SK-N-SH (cell line): ENCODE data around the gene STK35. TPM values are rescaled to one million over a fixed set of nuclear protein-coding genes. Genes with fewer than 3 reads are reported as not detected.
A peak's percentile ranks its signal among the peaks of the same experiment; 100 is the strongest.

Experiments used
- CTCF ChIA-PET: fragments of 300-600, 350-600 bp; formaldehyde crosslinking; extraction: SDS; loops from one replicate; lab custom pipeline; 2021; lab: Yijun Ruan, JAX
- POLR2A ChIA-PET: fragments of 350-600 bp; sonication (Branson Sonifier 250); formaldehyde crosslinking; extraction: SDS; loops from one replicate; lab custom pipeline; 2020; ENCODE audit warnings: antibody characterized with exemption, inconsistent platforms; lab: Yijun Ruan, JAX
- DNase-seq: peaks from one replicate; pipeline ENCODE4 v3.0.0; 2012
- H2AFZ ChIP-seq: fragments of 200-600 bp; sonication (generic); 2 replicates; pipeline ENCODE4 v1.8.1; 2016; ENCODE audit warnings: antibody characterized with exemption, mild to moderate bottlenecking, low read depth
- H3F3A ChIP-seq: fragments of 200-600 bp; sonication (generic); replicated peaks from 2 replicates; pipeline ENCODE3; 2016; ENCODE audit warnings: antibody characterized with exemption, mild to moderate bottlenecking; ENCODE audit not compliant: insufficient read depth
- H3K27ac ChIP-seq, 2 experiments: fragments of 200-500 bp in 1 of 2; fragments of 200-600 bp in 1 of 2; sonication (Bioruptor generic) in 1 of 2; sonication (generic), shearing (Covaris generic) in 1 of 2; 2 replicates each; pipeline versions ENCODE4 v1.5.1 to v1.6.1; 2014 to 2016; ENCODE audit warnings: low read depth in 2 of 2, inconsistent platforms in 1 of 2, low read length in 1 of 2, mild to moderate bottlenecking in 1 of 2, mixed read lengths in 1 of 2
- H3K27me3 ChIP-seq: fragments of 200-600 bp; sonication (generic), shearing (Covaris generic); 2 replicates; pipeline ENCODE4 v1.6.1; 2016; ENCODE audit warnings: mixed run types; ENCODE audit not compliant: insufficient read depth
- H3K36me3 ChIP-seq, 2 experiments: fragments of 200-500 bp in 1 of 2; fragments of 200-600 bp in 1 of 2; sonication (Bioruptor generic) in 1 of 2; sonication (generic) in 1 of 2; replicated peaks in 1 of 2; 2 replicates each; pipeline versions ENCODE3 to v1.5.1; 2014 to 2016; ENCODE audit warnings: low read length in 1 of 2, mild to moderate bottlenecking in 1 of 2; ENCODE audit not compliant: insufficient read depth in 2 of 2, control insufficient read depth in 1 of 2
- H3K4me1 ChIP-seq, 2 experiments: fragments of 200-500 bp in 1 of 2; fragments of 200-600 bp in 1 of 2; sonication (Bioruptor generic) in 1 of 2; sonication (generic), shearing (Covaris generic) in 1 of 2; 2 replicates each; pipeline versions ENCODE4 v1.5.1 to v1.6.1; 2014 to 2016; ENCODE audit warnings: low read depth in 1 of 2, low read length in 1 of 2, mixed run types in 1 of 2; ENCODE audit not compliant: insufficient read depth in 2 of 2, control insufficient read depth in 1 of 2
- H3K4me2 ChIP-seq: fragments of 200-600 bp; sonication (generic), shearing (Covaris generic); 2 replicates; pipeline ENCODE4 v1.6.1; 2017; ENCODE audit warnings: mixed run types
- H3K4me3 ChIP-seq, 2 experiments: fragments of 200-500 bp in 1 of 2; fragments of 200-600 bp in 1 of 2; sonication (Bioruptor generic) in 1 of 2; sonication (generic), shearing (Covaris generic) in 1 of 2; 2 replicates each; pipeline versions ENCODE4 v1.5.1 to v1.8.1; 2014 to 2016; ENCODE audit warnings: low read depth in 2 of 2, inconsistent platforms in 1 of 2, low read length in 1 of 2, mild to moderate bottlenecking in 1 of 2, mixed read lengths in 1 of 2, moderate library complexity in 1 of 2
- H3K79me2 ChIP-seq: fragments of 200-600 bp; sonication (generic); 2 replicates; pipeline ENCODE4 v1.8.1; 2017; ENCODE audit warnings: mild to moderate bottlenecking; ENCODE audit not compliant: insufficient read depth
- H3K9ac ChIP-seq: fragments of 200-600 bp; sonication (generic); 2 replicates; pipeline ENCODE4 v1.6.1; 2017; ENCODE audit warnings: mixed run types
- H3K9me2 ChIP-seq: fragments of 200-600 bp; sonication (generic); 2 replicates; pipeline ENCODE4 v1.6.1; 2017; ENCODE audit warnings: mixed run types
- H3K9me3 ChIP-seq: fragments of 200-600 bp; sonication (generic); 2 replicates; pipeline ENCODE4 v1.6.1; 2017; ENCODE audit warnings: mixed run types, mild to moderate bottlenecking, moderate library complexity
- H4K20me1 ChIP-seq: fragments of 200-600 bp; sonication (generic); 2 replicates; pipeline ENCODE4 v1.6.1; 2017; ENCODE audit warnings: mild to moderate bottlenecking, mixed run types; ENCODE audit not compliant: insufficient read depth
- ELF1 ChIP-seq: IDR thresholded peaks from 2 replicates; pipeline ENCODE4 v1.4.0; 2012
- FOXM1 ChIP-seq: IDR thresholded peaks from 2 replicates; pipeline ENCODE4 v1.4.0; 2012; ENCODE audit warnings: low read depth, mild to moderate bottlenecking
- RAD21 ChIP-seq: IDR thresholded peaks from 2 replicates; pipeline ENCODE4 v1.6.1; 2012; ENCODE audit warnings: mild to moderate bottlenecking, low read length
- RFX5 ChIP-seq: IDR thresholded peaks from 2 replicates; pipeline ENCODE4 v1.6.1; 2012; ENCODE audit warnings: mild to moderate bottlenecking, improper control_type of control experiment, low read length
- TAF1 ChIP-seq: IDR thresholded peaks from 2 replicates; pipeline ENCODE4 v1.6.1; 2012; ENCODE audit warnings: low read depth, mild to moderate bottlenecking, low read length, moderate library complexity, borderline replicate concordance
- WGBS: methylation state at CpG from one replicate; pipeline ENCODE4 v1.1.6; 2017; ENCODE audit warnings: low lambda C conversion rate; 5-methylcytosine and 5-hydroxymethylcytosine counted together
- polyA plus RNA-seq, 3 experiments: library from polyadenylated mRNA; depleted of rRNA; stranded (reverse); fragments of >200 nt; gene quantifications; 2 replicates each; pipeline ENCODE4 v1.2.3, GENCODE V29; 2012
- TF ChIP-seq, protein P1 (sequence below): IDR thresholded peaks from 2 replicates; pipeline ENCODE4 v1.6.1; 2012; ENCODE audit warnings: mild to moderate bottlenecking, low read depth, low read length, moderate library complexity
- TF ChIP-seq, protein P2 (sequence below): IDR thresholded peaks from 2 replicates; pipeline ENCODE4 v1.4.0; 2012; ENCODE audit warnings: low read depth

The STK35 gene
- polyA plus RNA-seq, 1 of the 3 experiments (the other 2 are of a cell fraction): 6.7 TPM

DNA sequence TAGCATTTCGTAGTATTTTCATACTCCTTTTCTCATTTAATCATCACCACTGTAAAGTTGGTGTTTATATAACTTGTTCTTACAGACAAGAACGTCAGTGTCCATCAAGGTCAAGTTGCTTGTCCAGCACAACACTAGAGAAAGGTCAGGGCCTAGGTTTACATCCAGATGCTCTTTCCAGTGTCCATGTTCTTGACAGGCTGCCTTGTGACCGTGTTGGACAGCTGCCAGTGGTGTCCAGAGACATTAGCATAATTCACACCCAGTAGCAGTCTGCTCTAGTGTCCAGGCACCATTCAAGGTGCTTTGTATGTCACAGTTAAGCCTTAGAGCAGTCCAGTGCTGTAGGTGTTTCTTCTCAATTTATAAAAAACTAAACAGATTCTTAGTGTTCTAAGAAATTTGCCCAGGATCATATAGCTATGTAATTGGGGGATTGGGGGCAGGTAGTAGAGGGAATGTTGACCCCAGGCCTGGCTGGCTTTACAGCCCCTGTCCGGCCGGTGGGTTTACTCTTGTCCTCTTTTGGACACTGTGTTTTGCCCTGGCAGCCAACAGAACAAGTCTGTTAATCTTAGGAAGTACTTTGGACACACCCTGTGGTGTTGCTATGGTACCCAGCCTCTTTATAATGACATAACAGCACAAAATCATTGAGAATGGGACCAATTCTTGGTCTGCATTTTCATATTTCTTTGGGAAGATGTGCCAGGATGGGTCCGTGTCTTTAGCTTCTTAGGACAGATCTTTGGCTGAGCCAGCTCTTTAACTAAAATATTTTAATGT, 8.0 kb downstream of the STK35 start:
- Histone ChIP-seq H3K27me3 (no peaks in the 10 kb centered on the region), H3K4me3 (no peak overlapping the region), H3F3A (peaks cover 11% of the 10 kb centered on the region), H3K9me3 (no peaks in the 10 kb centered on the region), H3K4me2 (peak overlapping the region; percentile 51), H3K79me2 (peaks cover 98% of the 10 kb centered on the region), H4K20me1 (peaks cover 81% of the 10 kb centered on the region)
- CTCF ChIA-PET: interaction anchor here (0.6 to 2.0 kb wide), 3 partner anchors 63 to 144 kb away, joined by 3 to 7 read pairs (median 3); no protein-coding TSS in a partner anchor
- POLR2A ChIA-PET: no interaction called here
- TF ChIP-seq RFX5 (no peak), RAD21 (no peak), ELF1 (no peak)
- TF ChIP-seq, protein P1, sequence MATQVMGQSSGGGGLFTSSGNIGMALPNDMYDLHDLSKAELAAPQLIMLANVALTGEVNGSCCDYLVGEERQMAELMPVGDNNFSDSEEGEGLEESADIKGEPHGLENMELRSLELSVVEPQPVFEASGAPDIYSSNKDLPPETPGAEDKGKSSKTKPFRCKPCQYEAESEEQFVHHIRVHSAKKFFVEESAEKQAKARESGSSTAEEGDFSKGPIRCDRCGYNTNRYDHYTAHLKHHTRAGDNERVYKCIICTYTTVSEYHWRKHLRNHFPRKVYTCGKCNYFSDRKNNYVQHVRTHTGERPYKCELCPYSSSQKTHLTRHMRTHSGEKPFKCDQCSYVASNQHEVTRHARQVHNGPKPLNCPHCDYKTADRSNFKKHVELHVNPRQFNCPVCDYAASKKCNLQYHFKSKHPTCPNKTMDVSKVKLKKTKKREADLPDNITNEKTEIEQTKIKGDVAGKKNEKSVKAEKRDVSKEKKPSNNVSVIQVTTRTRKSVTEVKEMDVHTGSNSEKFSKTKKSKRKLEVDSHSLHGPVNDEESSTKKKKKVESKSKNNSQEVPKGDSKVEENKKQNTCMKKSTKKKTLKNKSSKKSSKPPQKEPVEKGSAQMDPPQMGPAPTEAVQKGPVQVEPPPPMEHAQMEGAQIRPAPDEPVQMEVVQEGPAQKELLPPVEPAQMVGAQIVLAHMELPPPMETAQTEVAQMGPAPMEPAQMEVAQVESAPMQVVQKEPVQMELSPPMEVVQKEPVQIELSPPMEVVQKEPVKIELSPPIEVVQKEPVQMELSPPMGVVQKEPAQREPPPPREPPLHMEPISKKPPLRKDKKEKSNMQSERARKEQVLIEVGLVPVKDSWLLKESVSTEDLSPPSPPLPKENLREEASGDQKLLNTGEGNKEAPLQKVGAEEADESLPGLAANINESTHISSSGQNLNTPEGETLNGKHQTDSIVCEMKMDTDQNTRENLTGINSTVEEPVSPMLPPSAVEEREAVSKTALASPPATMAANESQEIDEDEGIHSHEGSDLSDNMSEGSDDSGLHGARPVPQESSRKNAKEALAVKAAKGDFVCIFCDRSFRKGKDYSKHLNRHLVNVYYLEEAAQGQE: 0 out of 2 replicates have a peak, but pooled peaks have one; percentile 51
- TF ChIP-seq, protein P2, sequence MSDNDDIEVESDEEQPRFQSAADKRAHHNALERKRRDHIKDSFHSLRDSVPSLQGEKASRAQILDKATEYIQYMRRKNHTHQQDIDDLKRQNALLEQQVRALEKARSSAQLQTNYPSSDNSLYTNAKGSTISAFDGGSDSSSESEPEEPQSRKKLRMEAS: 0 out of 2 replicates have a peak, but pooled peaks have one; percentile 1
- TF ChIP-seq, all 33 proteins: peak for 2
- H2AFZ ChIP-seq: no peak overlapping the region
- peaks cover 11 to 22% of the 10 kb centered on the region in 2 experiments; a peak in 3 of 4 replicates for H3K4me1 ChIP-seq
- H3K27ac ChIP-seq: peak overlapping the region; percentile 40 to 49
- H3K36me3 ChIP-seq: peaks cover 19 to 36% of the 10 kb centered on the region in 2 experiments
- no peak overlapping the region for H3K9ac ChIP-seq
- no peaks in the 10 kb centered on the region for H3K9me2 ChIP-seq
- no peak for DNase-seq
- WGBS: 88% methylated on average over 6 of the region's 6 CpGs

DNA sequence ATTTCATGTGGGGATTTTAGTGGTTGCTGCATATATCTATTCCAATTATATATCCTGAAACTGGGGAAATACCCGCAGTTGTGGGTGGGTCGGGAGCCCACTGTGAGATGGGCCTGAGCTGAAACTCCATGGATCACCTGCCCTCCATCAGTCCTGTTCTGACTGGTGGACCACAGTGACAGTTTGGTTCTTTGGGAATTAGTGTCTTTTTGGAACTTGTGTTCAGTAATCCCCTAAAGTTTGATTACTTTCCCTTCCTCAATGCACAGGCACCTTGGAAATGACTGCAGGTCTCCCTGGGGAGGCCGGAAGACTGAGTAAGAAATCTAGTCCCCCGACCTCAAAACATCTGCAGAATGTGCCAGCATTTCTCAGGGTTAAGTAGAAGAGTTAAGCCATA, 11.3 kb downstream of the STK35 start:
- WGBS: 88% methylated on average over 4 of the region's 4 CpGs
- Histone ChIP-seq H3K27me3 (no peaks in the 10 kb centered on the region), H3K9ac (no peak overlapping the region), H4K20me1 (peaks cover 73% of the 10 kb centered on the region), H2AFZ (no peak overlapping the region)
- DNase-seq: no peak
- POLR2A ChIA-PET: no interaction called here
- TF ChIP-seq FOXM1 (no peak), TAF1 (no peak)
- TF ChIP-seq, protein P2: no peak
- TF ChIP-seq, all 33 proteins: peak for 0
- Histone ChIP-seq H3K9me2 (no peaks in the 10 kb centered on the region), H3K27ac (no peak overlapping the region), H3K79me2 (peaks cover 97% of the 10 kb centered on the region), H3K9me3 (no peaks in the 10 kb centered on the region), H3K4me2 (no peak overlapping the region), H3K36me3 (peaks cover 19 to 26% of the 10 kb centered on the region in 2 experiments), H3K4me3 (no peak overlapping the region), H3K4me1 (peaks cover 12 to 18% of the 10 kb centered on the region in 2 experiments; a peak in 3 of 4 replicates), H3F3A (peaks cover 11% of the 10 kb centered on the region)
- CTCF ChIA-PET: interaction anchor here (1.1 kb wide), 1 partner anchor 14 kb away, joined by 3 read pairs; no protein-coding TSS in a partner anchor
